KMS-11 (cell line): Measurements from ENCODE around the gene USP48.

Source experiments
- H2AFZ ChIP-seq: fragments of 200-600 bp; sonication (generic); 2 replicates; pipeline ENCODE4 v1.6.1; 2016; ENCODE audit warnings: antibody characterized with exemption, mixed run types, low read depth
- H3K27ac ChIP-seq: fragments of 200-600 bp; sonication (generic); 2 replicates; pipeline ENCODE4 v1.6.1; 2016; ENCODE audit warnings: mild to moderate bottlenecking, mixed run types
- H3K27me3 ChIP-seq: fragments of 200-600 bp; sonication (generic); 2 replicates; pipeline ENCODE4 v1.6.1; 2017; ENCODE audit warnings: mild to moderate bottlenecking, low read depth, mixed run types, moderate library complexity; ENCODE audit not compliant: insufficient read depth
- H3K36me3 ChIP-seq: fragments of 200-600 bp; sonication (generic); 2 replicates; pipeline ENCODE4 v1.6.1; 2017; ENCODE audit warnings: mild to moderate bottlenecking, mixed run types; ENCODE audit not compliant: insufficient read depth
- H3K4me1 ChIP-seq: fragments of 200-600 bp; sonication (generic); 2 replicates; pipeline ENCODE4 v1.6.1; 2016; ENCODE audit warnings: mild to moderate bottlenecking, low read depth, mixed run types; ENCODE audit not compliant: poor library complexity, severe bottlenecking
- H3K4me2 ChIP-seq: fragments of 200-600 bp; sonication (generic); 2 replicates; pipeline ENCODE4 v1.7.0; 2016; ENCODE audit warnings: mild to moderate bottlenecking, mixed run types
- H3K4me3 ChIP-seq: fragments of 200-600 bp; sonication (generic); IDR thresholded peaks from 2 replicates; pipeline ENCODE4 v1.6.1; 2017; ENCODE audit warnings: low read depth, low read length, mixed read lengths; ENCODE audit not compliant: insufficient read depth
- H3K79me2 ChIP-seq: fragments of 200-600 bp; sonication (generic); 2 replicates; pipeline ENCODE4 v1.6.1; 2016; ENCODE audit warnings: low read depth, mixed run types; ENCODE audit not compliant: insufficient read depth
- H3K9ac ChIP-seq: fragments of 200-600 bp; sonication (generic); 2 replicates; pipeline ENCODE4 v1.6.1; 2016; ENCODE audit warnings: mild to moderate bottlenecking, mixed run types
- H4K20me1 ChIP-seq: fragments of 200-600 bp; sonication (generic); 2 replicates; pipeline ENCODE4 v1.6.1; 2016; ENCODE audit warnings: mild to moderate bottlenecking, mixed run types; ENCODE audit not compliant: insufficient read depth
- TF ChIP-seq, protein P1 (sequence below): fragments of 200-600 bp; sonication (generic); conservative IDR thresholded peaks from 2 replicates; pipeline ENCODE4 v1.6.1; 2017; ENCODE audit warnings: low read depth, mild to moderate bottlenecking, antibody characterized with exemption, low read length, moderate library complexity, mixed read lengths

Gene USP48

DNA sequence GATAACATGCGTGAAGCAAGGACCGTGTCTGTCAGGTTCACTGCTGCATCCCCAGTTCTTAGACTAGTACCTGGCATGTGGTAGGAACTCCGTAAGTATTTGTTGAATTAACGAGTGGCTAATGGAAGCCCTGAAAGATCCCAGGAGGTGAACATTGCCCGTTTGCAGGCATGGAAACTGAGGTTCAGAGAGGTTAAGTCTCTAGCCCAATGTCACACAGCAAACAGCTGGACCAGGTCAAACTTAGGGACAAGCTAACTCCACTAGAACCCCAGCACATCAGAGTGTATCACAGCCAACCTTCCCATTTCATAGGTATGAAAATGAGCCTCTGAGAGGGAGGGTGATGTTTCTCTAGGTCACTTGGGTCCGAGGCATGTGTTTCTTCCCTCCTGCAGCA is 141.4 kb downstream of the USP48 start:
- Histone ChIP-seq H2AFZ (no peak overlapping the region), H3K4me1 (no peaks in the 10 kb centered on the region), H3K79me2 (no peaks in the 10 kb centered on the region), H3K27ac (no peak overlapping the region), H3K4me2 (no peak overlapping the region), H3K9ac (no peak overlapping the region), H4K20me1 (no peaks in the 10 kb centered on the region), H3K4me3 (no peak overlapping the region), H3K36me3 (no peaks in the 10 kb centered on the region), H3K27me3 (peaks cover 52% of the 10 kb centered on the region)
- TF ChIP-seq, protein P1, sequence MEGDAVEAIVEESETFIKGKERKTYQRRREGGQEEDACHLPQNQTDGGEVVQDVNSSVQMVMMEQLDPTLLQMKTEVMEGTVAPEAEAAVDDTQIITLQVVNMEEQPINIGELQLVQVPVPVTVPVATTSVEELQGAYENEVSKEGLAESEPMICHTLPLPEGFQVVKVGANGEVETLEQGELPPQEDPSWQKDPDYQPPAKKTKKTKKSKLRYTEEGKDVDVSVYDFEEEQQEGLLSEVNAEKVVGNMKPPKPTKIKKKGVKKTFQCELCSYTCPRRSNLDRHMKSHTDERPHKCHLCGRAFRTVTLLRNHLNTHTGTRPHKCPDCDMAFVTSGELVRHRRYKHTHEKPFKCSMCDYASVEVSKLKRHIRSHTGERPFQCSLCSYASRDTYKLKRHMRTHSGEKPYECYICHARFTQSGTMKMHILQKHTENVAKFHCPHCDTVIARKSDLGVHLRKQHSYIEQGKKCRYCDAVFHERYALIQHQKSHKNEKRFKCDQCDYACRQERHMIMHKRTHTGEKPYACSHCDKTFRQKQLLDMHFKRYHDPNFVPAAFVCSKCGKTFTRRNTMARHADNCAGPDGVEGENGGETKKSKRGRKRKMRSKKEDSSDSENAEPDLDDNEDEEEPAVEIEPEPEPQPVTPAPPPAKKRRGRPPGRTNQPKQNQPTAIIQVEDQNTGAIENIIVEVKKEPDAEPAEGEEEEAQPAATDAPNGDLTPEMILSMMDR: no peak

- H3K4me3 ChIP-seq: no peak overlapping the region
- H2AFZ ChIP-seq: no peak overlapping the region
- H3K79me2 ChIP-seq: no peaks in the 10 kb centered on the region
- no peak overlapping the region for H3K4me2 ChIP-seq
- no peaks in the 10 kb centered on the region for H3K36me3 ChIP-seq
- H4K20me1 ChIP-seq: no peaks in the 10 kb centered on the region
- TF ChIP-seq, protein P1: no peak
- no peak overlapping the region for H3K27ac ChIP-seq
- H3K27me3 ChIP-seq: peaks cover 57% of the 10 kb centered on the region
- no peak overlapping the region for H3K9ac ChIP-seq
- H3K4me1 ChIP-seq: no peaks in the 10 kb centered on the region
These were observed 141.9 kb downstream of the USP48 start for GRCh38 chr1:21641076-21641475.

GRCh38 chr1:21640653-21641052 is 142.3 kb downstream of the USP48 start:
- no peaks in the 10 kb centered on the region for H4K20me1 ChIP-seq
- H3K4me3 ChIP-seq: no peak overlapping the region
- H3K4me2 ChIP-seq: no peak overlapping the region
- TF ChIP-seq, protein P1: no peak
- H3K9ac ChIP-seq: no peak overlapping the region
- no peak overlapping the region for H3K27ac ChIP-seq
- no peak overlapping the region for H2AFZ ChIP-seq
- H3K36me3 ChIP-seq: no peaks in the 10 kb centered on the region
- no peaks in the 10 kb centered on the region for H3K79me2 ChIP-seq
- no peaks in the 10 kb centered on the region for H3K4me1 ChIP-seq
- H3K27me3 ChIP-seq: peaks cover 61% of the 10 kb centered on the region

DNA sequence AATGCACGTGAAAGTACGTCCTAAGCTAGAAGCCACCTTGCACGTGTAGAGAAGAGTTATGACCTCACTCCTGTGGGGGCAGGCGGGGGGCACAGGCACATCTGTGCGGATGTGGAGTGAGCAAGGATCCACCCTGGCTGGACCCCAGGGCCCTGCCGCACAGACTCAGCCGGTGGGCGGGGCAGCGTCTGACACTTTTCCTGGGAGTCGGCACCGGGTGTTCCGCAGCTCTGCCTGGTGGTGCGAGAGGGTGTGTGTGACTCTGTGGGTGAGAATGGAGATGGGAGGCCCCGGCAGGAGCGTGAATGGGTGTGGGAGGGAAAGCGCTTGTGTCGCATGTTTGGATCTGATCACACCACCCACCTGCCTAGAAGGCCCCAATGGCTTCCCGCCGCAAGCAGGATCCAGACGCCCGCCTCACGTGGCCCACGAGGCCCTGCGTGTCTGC is 143.3 kb downstream of the USP48 start:
- H4K20me1 ChIP-seq: no peaks in the 10 kb centered on the region
- no peak overlapping the region for H3K27ac ChIP-seq
- H3K79me2 ChIP-seq: no peaks in the 10 kb centered on the region
- TF ChIP-seq, protein P1: no peak
- H3K9ac ChIP-seq: no peak overlapping the region
- no peak overlapping the region for H3K4me2 ChIP-seq
- H2AFZ ChIP-seq: no peak overlapping the region
- H3K4me1 ChIP-seq: no peaks in the 10 kb centered on the region
- no peak overlapping the region for H3K4me3 ChIP-seq
- peaks cover 61% of the 10 kb centered on the region for H3K27me3 ChIP-seq
- no peaks in the 10 kb centered on the region for H3K36me3 ChIP-seq
